Astrocyte of the hippocampus (primary cell): ENCODE data around the gene RGS6.

Source experiments
- DNase-seq: peaks from one replicate; pipeline ENCODE4 v3.0.0; 2011; ENCODE audit warnings: low read depth, low spot score

The RGS6 gene

GRCh38 chr14:72523424-72524294 lies 591.4 kb downstream of the RGS6 start:
- no peak for DNase-seq

GRCh38 chr14:72524295-72524629 lies 592.0 kb downstream of the RGS6 start:
- no peak for DNase-seq

GRCh38 chr14:72525087-72525915 lies 593.1 kb downstream of the RGS6 start:
- DNase-seq: no peak

- no peak for DNase-seq
These were observed 595.4 kb downstream of the RGS6 start for GRCh38 chr14:72527591-72527990.

- no peak for DNase-seq
These were observed 596.0 kb downstream of the RGS6 start for GRCh38 chr14:72528059-72528862.

GRCh38 chr14:72528863-72529175 lies 596.6 kb downstream of the RGS6 start:
- no peak for DNase-seq

GRCh38 chr14:72532686-72533454 lies 600.6 kb downstream of the RGS6 start:
- no peak for DNase-seq

- no peak for DNase-seq
These were observed 603.3 kb downstream of the RGS6 start for GRCh38 chr14:72535485-72535884.

GRCh38 chr14:72538387-72538786 lies 606.2 kb downstream of the RGS6 start:
- DNase-seq: no peak

- no peak for DNase-seq
These were observed 607.6 kb downstream of the RGS6 start for GRCh38 chr14:72539661-72540315.

GRCh38 chr14:72540836-72541235 lies 608.6 kb downstream of the RGS6 start:
- DNase-seq: no peak

- DNase-seq: no peak
These were observed 609.3 kb downstream of the RGS6 start for GRCh38 chr14:72541546-72541945.

- no peak for DNase-seq
These were observed 611.1 kb downstream of the RGS6 start for GRCh38 chr14:72543341-72543740.

GRCh38 chr14:72544615-72545387 lies 612.6 kb downstream of the RGS6 start:
- DNase-seq: peak; percentile 47

- no peak for DNase-seq
These were observed 613.4 kb downstream of the RGS6 start for GRCh38 chr14:72545411-72546311.

GRCh38 chr14:72546344-72547016 lies 614.3 kb downstream of the RGS6 start:
- peak; percentile 25 for DNase-seq

GRCh38 chr14:72547999-72548398 lies 615.8 kb downstream of the RGS6 start:
- DNase-seq: no peak

GRCh38 chr14:72549026-72549425 lies 616.8 kb downstream of the RGS6 start:
- DNase-seq: no peak
